HepG2 (cell line): ENCODE measurements around the gene DYSF. TPM values are rescaled to one million over a fixed set of nuclear protein-coding genes. Genes with fewer than 3 reads are reported as not detected.

Experiments used
- ATAC-seq: fragments of 200-7000 bp; cut with Tn5 transposase; 3 replicates; pipeline ENCODE4 v1.9.1; 2020; ENCODE audit warnings: mild to moderate bottlenecking, moderate library complexity
- BruUV-seq: library from RNA; stranded (reverse); fragments of 400-500 nt; replicated peaks from 2 replicates; lab custom pipeline; 2021; lab: Mats Ljungman, UMichigan
- CTCF ChIA-PET: fragments of 300-600 bp; formaldehyde crosslinking; extraction: SDS; loops from one replicate; lab custom pipeline; 2021; ENCODE audit warnings: low total read pairs, inconsistent platforms, low intra/inter-chr PET ratio; lab: Yijun Ruan, JAX
- POLR2A ChIA-PET: fragments of 350-600 bp; sonication (Branson Sonifier 250); formaldehyde crosslinking; loops from one replicate; lab custom pipeline; 2020; ENCODE audit warnings: antibody characterized with exemption, inconsistent platforms; lab: Yijun Ruan, JAX
- DNase-seq: peaks from one replicate; pipeline ENCODE4 v3.0.0-alpha.2; 2015; ENCODE audit warnings: low spot score
- FAIRE-seq: peaks from 3 replicates; lab custom pipeline; 2011; peaks lifted over from hg19 to GRCh38; lab: Jason Lieb, UNC
- H2AFZ ChIP-seq: one replicate; pipeline ENCODE4 v1.6.1; 2011; ENCODE audit warnings: low read length, inconsistent platforms
- H3K27ac ChIP-seq: fragments of 300-600 bp; 3 replicates; pipeline ENCODE4 v1.8.0; 2011; ENCODE audit warnings: mixed run types, mild to moderate bottlenecking, mixed read lengths, low read length, inconsistent platforms; ENCODE audit not compliant: insufficient read depth; ENCODE audit errors: extremely low read length
- H3K27me3 ChIP-seq, 2 experiments: fragments of 200-600 bp in 1 of 2; 2 replicates in 1 of 2; 3 replicates in 1 of 2; pipeline versions ENCODE4 v1.6.0 to v1.8.0; 2011; ENCODE audit warnings: low read length in 2 of 2, mild to moderate bottlenecking in 2 of 2, moderate library complexity in 2 of 2, inconsistent platforms in 1 of 2; ENCODE audit not compliant: insufficient read depth in 2 of 2, control insufficient read depth in 1 of 2
- H3K36me3 ChIP-seq, 2 experiments: fragments of 200-600 bp in 1 of 2; replicated peaks in 1 of 2; 2 replicates in 1 of 2; 3 replicates in 1 of 2; pipeline versions ENCODE4 v1.5.1 to v1.8.0; 2011; ENCODE audit warnings: low read length in 2 of 2, inconsistent platforms in 1 of 2; ENCODE audit not compliant: insufficient read depth in 2 of 2, control insufficient read depth in 1 of 2
- H3K4me1 ChIP-seq: 2 replicates; pipeline ENCODE4 v1.5.1; 2012; ENCODE audit warnings: low read length, inconsistent platforms; ENCODE audit not compliant: insufficient read depth
- H3K4me2 ChIP-seq: 2 replicates; pipeline ENCODE4 v1.6.0; 2011; ENCODE audit warnings: low read depth, low read length, inconsistent platforms
- H3K4me3 ChIP-seq, 3 experiments: fragments of 200-600 bp in 1 of 3; sonication (generic), shearing (Covaris generic) in 1 of 3; replicated peaks in 1 of 3; 2 replicates each; pipeline ENCODE4 v1.5.1; 2011 to 2016; ENCODE audit warnings: low read length in 3 of 3, inconsistent platforms in 2 of 3, low read depth in 2 of 3, mild to moderate bottlenecking in 2 of 3, control low read depth in 1 of 3, mixed read lengths in 1 of 3; ENCODE audit not compliant: insufficient read depth in 1 of 3
- H3K79me2 ChIP-seq: one replicate; pipeline ENCODE4 v1.6.1; 2011; ENCODE audit warnings: low read length, inconsistent platforms; ENCODE audit not compliant: insufficient read depth
- H3K9ac ChIP-seq: 2 replicates; pipeline ENCODE4 v1.6.0; 2011; ENCODE audit warnings: mild to moderate bottlenecking, low read depth, low read length, inconsistent platforms; ENCODE audit not compliant: insufficient read depth
- H3K9me3 ChIP-seq: 2 replicates; pipeline ENCODE4 v1.5.1; 2012; ENCODE audit warnings: mild to moderate bottlenecking, low read length
- H4K20me1 ChIP-seq: 2 replicates; pipeline ENCODE4 v1.6.0; 2011; ENCODE audit warnings: inconsistent platforms, mild to moderate bottlenecking, low read length, moderate library complexity; ENCODE audit not compliant: insufficient read depth
- BRD4 ChIP-seq: sonication (generic); formaldehyde crosslinking; IDR thresholded peaks from 2 replicates; pipeline ENCODE4 v1.4.0; 2020; ENCODE audit warnings: missing genetic modification reagents
- EHMT2 ChIP-seq: fragments of 200-600 bp; sonication (generic); IDR thresholded peaks from 2 replicates; pipeline ENCODE4 v1.7.0; 2017; ENCODE audit warnings: antibody characterized with exemption, low read depth, low read length, borderline replicate concordance
- GTF2F1 ChIP-seq: fragments of 150-350 bp; IDR thresholded peaks from 2 replicates; pipeline ENCODE4 v1.6.1; 2014; ENCODE audit warnings: low read length
- HDAC6 ChIP-seq: fragments of 200-600 bp; sonication (generic); IDR thresholded peaks from 2 replicates; pipeline ENCODE4 v1.7.0; 2017; ENCODE audit warnings: mild to moderate bottlenecking, antibody characterized with exemption, low read length, low read depth
- MBNL3 ChIP-seq: fragments of 250-450 bp; sonication (Bioruptor Pico); conservative IDR thresholded peaks from 2 replicates; pipeline ENCODE4 v1.8.0; 2022; ENCODE audit warnings: mild to moderate bottlenecking, inconsistent platforms
- NFE2L1 ChIP-seq: sonication (generic); formaldehyde crosslinking; IDR thresholded peaks from 2 replicates; pipeline ENCODE4 v1.4.0; 2020; ENCODE audit warnings: missing genetic modification reagents, mild to moderate bottlenecking, borderline replicate concordance
- PPARG ChIP-seq: conservative IDR thresholded peaks from 2 replicates; pipeline ENCODE4 v1.6.1; 2016; ENCODE audit warnings: missing biosample characterization, missing genetic modification reagents
- RBM39 ChIP-seq: fragments of 200-400 bp; formaldehyde crosslinking; IDR thresholded peaks from one replicate; pipeline ENCODE4 v1.6.1; 2018; ENCODE audit warnings: antibody characterized with exemption, mild to moderate bottlenecking, low read depth, low read length; ENCODE audit not compliant: poor library complexity, severe bottlenecking
- ZBTB7A ChIP-seq: sonication (generic); formaldehyde crosslinking; IDR thresholded peaks from 2 replicates; pipeline ENCODE4 v1.8.0; 2022; ENCODE audit warnings: mild to moderate bottlenecking, missing genetic modification reagents
- ZNF101 ChIP-seq: sonication (generic); formaldehyde crosslinking; IDR thresholded peaks from 2 replicates; pipeline ENCODE4 v1.4.0; 2020; ENCODE audit warnings: mild to moderate bottlenecking, low read depth, missing genetic modification reagents, borderline replicate concordance
- ZNF761 ChIP-seq: sonication (generic); formaldehyde crosslinking; conservative IDR thresholded peaks from 2 replicates; pipeline ENCODE4 v1.4.0; 2020; ENCODE audit warnings: mild to moderate bottlenecking, missing genetic modification reagents
- WGBS: methylation state at CpG from one replicate; pipeline ENCODE4 v1.1.6; 2017; ENCODE audit warnings: low lambda C conversion rate; 5-methylcytosine and 5-hydroxymethylcytosine counted together
- in situ Hi-C: cut with HindIII; loops from 2 replicates; pipeline ENCODE4 v1.10.0; 2017; ENCODE audit warnings: low pct_unique_long_range_greater_than_20kb; ENCODE audit not compliant: extremely low pct_ligation_motif_present
- intact Hi-C: fragments of 100-400 bp; cut with micrococcal nuclease; formaldehyde crosslinking; loops from one replicate; pipeline ENCODE4 v1.10.0; 2022; ENCODE audit not compliant: unreplicated experiment
- polyA plus RNA-seq, 8 experiments: library from polyadenylated mRNA; depleted of rRNA in 3 of 8; stranded (reverse) in 7 of 8; unstranded in 1 of 8; fragments of >200 nt; fragmentation: Illumina TruSeq in 4 of 8; extraction: Trizol in 4 of 8; gene quantifications; 2 replicates each; pipeline versions ENCODE4 v1.2.1 to v1.2.3, GENCODE V29; 2011 to 2016; ENCODE audit warnings: low read depth in 4 of 8, missing spikeins in 1 of 8, mixed read lengths in 1 of 8; ENCODE audit not compliant: insufficient read depth in 1 of 8
- total RNA-seq, 5 experiments: library from RNA; depleted of rRNA; stranded (reverse); fragments of >200 nt; fragmentation: Illumina TruSeq; extraction: Trizol; gene quantifications; 2 replicates each; pipeline ENCODE4 v1.2.3, GENCODE V29; 2016; ENCODE audit warnings: low read depth in 1 of 5
- TF ChIP-seq, protein P1 (sequence below): sonication (generic); formaldehyde crosslinking; IDR thresholded peaks from 2 replicates; pipeline ENCODE4 v1.5.0; 2020; ENCODE audit warnings: mild to moderate bottlenecking, missing genetic modification reagents, borderline replicate concordance
- TF ChIP-seq, protein P2 (sequence below): sonication (generic); formaldehyde crosslinking; IDR thresholded peaks from 2 replicates; pipeline ENCODE4 v1.4.0; 2020; ENCODE audit warnings: missing genetic modification reagents
- TF ChIP-seq, protein P3 (sequence below): sonication (generic); formaldehyde crosslinking; IDR thresholded peaks from 2 replicates; pipeline ENCODE4 v1.4.0; 2020; ENCODE audit warnings: missing genetic modification reagents
- TF ChIP-seq, protein P4 (sequence below): sonication (generic); formaldehyde crosslinking; IDR thresholded peaks from 2 replicates; pipeline ENCODE4 v1.4.0; 2020; ENCODE audit warnings: mild to moderate bottlenecking, missing genetic modification reagents

The DYSF gene
- total and polyA plus RNA-seq, 2 of the 13 experiments (the other 11 are each of a cell fraction or from before 2014, with no cell fraction given), result 0.15 to 2.4 TPM

DNA sequence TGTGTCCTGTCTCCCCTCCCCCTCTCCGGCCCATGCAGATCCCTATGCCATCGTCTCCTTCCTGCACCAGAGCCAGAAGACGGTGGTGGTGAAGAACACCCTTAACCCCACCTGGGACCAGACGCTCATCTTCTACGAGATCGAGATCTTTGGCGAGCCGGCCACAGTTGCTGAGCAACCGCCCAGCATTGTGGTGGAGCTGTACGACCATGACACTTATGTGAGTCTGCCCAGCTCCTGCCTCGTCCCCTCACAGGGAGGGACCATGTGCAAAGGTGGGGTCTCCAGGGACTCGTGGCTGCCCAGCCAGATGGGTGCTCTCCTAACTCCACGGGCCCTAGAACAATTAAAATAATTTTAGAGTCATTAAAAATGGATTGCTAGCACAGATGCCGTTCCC lies 145.2 kb downstream of the DYSF start:
- in situ Hi-C loops, result no loop called here
- CTCF ChIA-PET, result no interaction called here
- TF ChIP-seq ZNF761 (no peak), GTF2F1 (no peak), PPARG (CRISPR knock-in tag) (no peak), HDAC6 (no peak), ZBTB7A (CRISPR knock-in tag) (no peak), ZNF101 (CRISPR knock-in tag) (no peak), BRD4 (CRISPR knock-in tag) (no peak), MBNL3 (CRISPR knock-in tag) (no peak), NFE2L1 (CRISPR knock-in tag) (no peak), RBM39 (no peak), EHMT2 (no peak)
- TF ChIP-seq, protein P1, sequence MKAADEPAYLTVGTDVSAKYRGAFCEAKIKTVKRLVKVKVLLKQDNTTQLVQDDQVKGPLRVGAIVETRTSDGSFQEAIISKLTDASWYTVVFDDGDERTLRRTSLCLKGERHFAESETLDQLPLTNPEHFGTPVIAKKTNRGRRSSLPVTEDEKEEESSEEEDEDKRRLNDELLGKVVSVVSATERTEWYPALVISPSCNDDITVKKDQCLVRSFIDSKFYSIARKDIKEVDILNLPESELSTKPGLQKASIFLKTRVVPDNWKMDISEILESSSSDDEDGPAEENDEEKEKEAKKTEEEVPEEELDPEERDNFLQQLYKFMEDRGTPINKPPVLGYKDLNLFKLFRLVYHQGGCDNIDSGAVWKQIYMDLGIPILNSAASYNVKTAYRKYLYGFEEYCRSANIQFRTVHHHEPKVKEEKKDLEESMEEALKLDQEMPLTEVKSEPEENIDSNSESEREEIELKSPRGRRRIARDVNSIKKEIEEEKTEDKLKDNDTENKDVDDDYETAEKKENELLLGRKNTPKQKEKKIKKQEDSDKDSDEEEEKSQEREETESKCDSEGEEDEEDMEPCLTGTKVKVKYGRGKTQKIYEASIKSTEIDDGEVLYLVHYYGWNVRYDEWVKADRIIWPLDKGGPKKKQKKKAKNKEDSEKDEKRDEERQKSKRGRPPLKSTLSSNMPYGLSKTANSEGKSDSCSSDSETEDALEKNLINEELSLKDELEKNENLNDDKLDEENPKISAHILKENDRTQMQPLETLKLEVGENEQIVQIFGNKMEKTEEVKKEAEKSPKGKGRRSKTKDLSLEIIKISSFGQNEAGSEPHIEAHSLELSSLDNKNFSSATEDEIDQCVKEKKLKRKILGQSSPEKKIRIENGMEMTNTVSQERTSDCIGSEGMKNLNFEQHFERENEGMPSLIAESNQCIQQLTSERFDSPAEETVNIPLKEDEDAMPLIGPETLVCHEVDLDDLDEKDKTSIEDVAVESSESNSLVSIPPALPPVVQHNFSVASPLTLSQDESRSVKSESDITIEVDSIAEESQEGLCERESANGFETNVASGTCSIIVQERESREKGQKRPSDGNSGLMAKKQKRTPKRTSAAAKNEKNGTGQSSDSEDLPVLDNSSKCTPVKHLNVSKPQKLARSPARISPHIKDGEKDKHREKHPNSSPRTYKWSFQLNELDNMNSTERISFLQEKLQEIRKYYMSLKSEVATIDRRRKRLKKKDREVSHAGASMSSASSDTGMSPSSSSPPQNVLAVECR (CRISPR knock-in tag), result no peak
- TF ChIP-seq, protein P2, sequence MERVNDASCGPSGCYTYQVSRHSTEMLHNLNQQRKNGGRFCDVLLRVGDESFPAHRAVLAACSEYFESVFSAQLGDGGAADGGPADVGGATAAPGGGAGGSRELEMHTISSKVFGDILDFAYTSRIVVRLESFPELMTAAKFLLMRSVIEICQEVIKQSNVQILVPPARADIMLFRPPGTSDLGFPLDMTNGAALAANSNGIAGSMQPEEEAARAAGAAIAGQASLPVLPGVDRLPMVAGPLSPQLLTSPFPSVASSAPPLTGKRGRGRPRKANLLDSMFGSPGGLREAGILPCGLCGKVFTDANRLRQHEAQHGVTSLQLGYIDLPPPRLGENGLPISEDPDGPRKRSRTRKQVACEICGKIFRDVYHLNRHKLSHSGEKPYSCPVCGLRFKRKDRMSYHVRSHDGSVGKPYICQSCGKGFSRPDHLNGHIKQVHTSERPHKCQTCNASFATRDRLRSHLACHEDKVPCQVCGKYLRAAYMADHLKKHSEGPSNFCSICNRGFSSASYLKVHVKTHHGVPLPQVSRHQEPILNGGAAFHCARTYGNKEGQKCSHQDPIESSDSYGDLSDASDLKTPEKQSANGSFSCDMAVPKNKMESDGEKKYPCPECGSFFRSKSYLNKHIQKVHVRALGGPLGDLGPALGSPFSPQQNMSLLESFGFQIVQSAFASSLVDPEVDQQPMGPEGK (CRISPR knock-in tag), result no peak
- TF ChIP-seq, protein P3, sequence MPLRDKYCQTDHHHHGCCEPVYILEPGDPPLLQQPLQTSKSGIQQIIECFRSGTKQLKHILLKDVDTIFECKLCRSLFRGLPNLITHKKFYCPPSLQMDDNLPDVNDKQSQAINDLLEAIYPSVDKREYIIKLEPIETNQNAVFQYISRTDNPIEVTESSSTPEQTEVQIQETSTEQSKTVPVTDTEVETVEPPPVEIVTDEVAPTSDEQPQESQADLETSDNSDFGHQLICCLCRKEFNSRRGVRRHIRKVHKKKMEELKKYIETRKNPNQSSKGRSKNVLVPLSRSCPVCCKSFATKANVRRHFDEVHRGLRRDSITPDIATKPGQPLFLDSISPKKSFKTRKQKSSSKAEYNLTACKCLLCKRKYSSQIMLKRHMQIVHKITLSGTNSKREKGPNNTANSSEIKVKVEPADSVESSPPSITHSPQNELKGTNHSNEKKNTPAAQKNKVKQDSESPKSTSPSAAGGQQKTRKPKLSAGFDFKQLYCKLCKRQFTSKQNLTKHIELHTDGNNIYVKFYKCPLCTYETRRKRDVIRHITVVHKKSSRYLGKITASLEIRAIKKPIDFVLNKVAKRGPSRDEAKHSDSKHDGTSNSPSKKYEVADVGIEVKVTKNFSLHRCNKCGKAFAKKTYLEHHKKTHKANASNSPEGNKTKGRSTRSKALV, result no peak
- TF ChIP-seq, protein P4, sequence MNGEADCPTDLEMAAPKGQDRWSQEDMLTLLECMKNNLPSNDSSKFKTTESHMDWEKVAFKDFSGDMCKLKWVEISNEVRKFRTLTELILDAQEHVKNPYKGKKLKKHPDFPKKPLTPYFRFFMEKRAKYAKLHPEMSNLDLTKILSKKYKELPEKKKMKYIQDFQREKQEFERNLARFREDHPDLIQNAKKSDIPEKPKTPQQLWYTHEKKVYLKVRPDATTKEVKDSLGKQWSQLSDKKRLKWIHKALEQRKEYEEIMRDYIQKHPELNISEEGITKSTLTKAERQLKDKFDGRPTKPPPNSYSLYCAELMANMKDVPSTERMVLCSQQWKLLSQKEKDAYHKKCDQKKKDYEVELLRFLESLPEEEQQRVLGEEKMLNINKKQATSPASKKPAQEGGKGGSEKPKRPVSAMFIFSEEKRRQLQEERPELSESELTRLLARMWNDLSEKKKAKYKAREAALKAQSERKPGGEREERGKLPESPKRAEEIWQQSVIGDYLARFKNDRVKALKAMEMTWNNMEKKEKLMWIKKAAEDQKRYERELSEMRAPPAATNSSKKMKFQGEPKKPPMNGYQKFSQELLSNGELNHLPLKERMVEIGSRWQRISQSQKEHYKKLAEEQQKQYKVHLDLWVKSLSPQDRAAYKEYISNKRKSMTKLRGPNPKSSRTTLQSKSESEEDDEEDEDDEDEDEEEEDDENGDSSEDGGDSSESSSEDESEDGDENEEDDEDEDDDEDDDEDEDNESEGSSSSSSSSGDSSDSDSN (CRISPR knock-in tag), result no peak

More for the DNA sequence above, 145.2 kb downstream of the DYSF start:
- Histone ChIP-seq H3K79me2 (no peaks in the 10 kb centered on the region), H3K27ac (no peak overlapping the region), H3K9ac (no peak overlapping the region), H3K4me2 (no peak overlapping the region), H3K36me3 (no peaks in the 10 kb centered on the region), H2AFZ (no peak overlapping the region), H3K27me3 (peaks cover 6 to 8% of the 10 kb centered on the region in 2 experiments; a peak in 1 of 5 replicates), H3K4me3 (no peak overlapping the region), H4K20me1 (no peaks in the 10 kb centered on the region), H3K4me1 (peaks cover 15% of the 10 kb centered on the region; the same call in 1 of the 2 replicates), H3K9me3 (no peaks in the 10 kb centered on the region)
- no TSS peak for BruUV-seq
- ATAC-seq, result no peak
- WGBS, result 59% methylated on average over 14 of the region's 14 CpGs
- DNase-seq, result no peak
- intact Hi-C loops, result no loop called here
- no peak for FAIRE-seq
- POLR2A ChIA-PET, result no interaction called here
